GM23338 (cell line): ENCODE measurements around the gene BOK. TPM values are rescaled to one million over a fixed set of nuclear protein-coding genes. Genes with fewer than 3 reads are reported as not detected.

Experiments
- ATAC-seq: fragments of 200-7000 bp; cut with Tn5 transposase; 3 replicates; pipeline ENCODE4 v1.9.1; 2020
- DNase-seq: peaks from one replicate; pipeline ENCODE4 v3.0.0-alpha.2; 2015; ENCODE audit warnings: low spot score
- H2AFZ ChIP-seq: fragments of 200-600 bp; sonication (generic); 2 replicates; pipeline ENCODE4 v1.8.0; 2016; ENCODE audit warnings: antibody characterized with exemption, mild to moderate bottlenecking, moderate library complexity
- H3F3A ChIP-seq: fragments of 200-600 bp; sonication (generic); replicated peaks from 2 replicates; pipeline ENCODE4 v1.8.0; 2017; ENCODE audit warnings: antibody characterized with exemption, mixed run types, low read depth
- H3K27ac ChIP-seq: fragments of 200-600 bp; sonication (generic); 2 replicates; pipeline ENCODE4 v1.6.1; 2016; ENCODE audit warnings: low read depth
- H3K27me3 ChIP-seq: fragments of 200-600 bp; sonication (generic); 2 replicates; pipeline ENCODE4 v1.8.0; 2016; ENCODE audit warnings: mild to moderate bottlenecking, mixed run types, moderate library complexity; ENCODE audit not compliant: insufficient read depth
- H3K36me3 ChIP-seq: fragments of 200-600 bp; sonication (generic); 2 replicates; pipeline ENCODE4 v1.8.0; 2016; ENCODE audit warnings: mild to moderate bottlenecking; ENCODE audit not compliant: insufficient read depth
- H3K4me1 ChIP-seq: fragments of 200-600 bp; sonication (generic); 2 replicates; pipeline ENCODE4 v1.8.0; 2016; ENCODE audit warnings: mild to moderate bottlenecking, moderate library complexity; ENCODE audit not compliant: insufficient read depth
- H3K4me2 ChIP-seq: fragments of 200-600 bp; sonication (generic); 2 replicates; pipeline ENCODE4 v1.7.1; 2017; ENCODE audit warnings: mixed run types
- H3K4me3 ChIP-seq: fragments of 200-600 bp; sonication (generic); 2 replicates; pipeline ENCODE4 v1.6.1; 2016; ENCODE audit warnings: mixed run types
- H3K79me2 ChIP-seq: fragments of 200-600 bp; sonication (generic); replicated peaks from 2 replicates; pipeline ENCODE4 v1.8.0; 2017; ENCODE audit warnings: mild to moderate bottlenecking; ENCODE audit not compliant: insufficient read depth
- H3K9me2 ChIP-seq: fragments of 200-600 bp; sonication (generic); 2 replicates; pipeline ENCODE4 v1.8.0; 2017; ENCODE audit not compliant: insufficient read depth
- H4K20me1 ChIP-seq: fragments of 200-600 bp; sonication (generic); replicated peaks from 2 replicates; pipeline ENCODE4 v1.8.0; 2017; ENCODE audit warnings: mild to moderate bottlenecking; ENCODE audit not compliant: insufficient read depth
- H3K27ac Mint-ChIP-seq: 2 replicates; pipeline ENCODE4 v1.8.0; 2020; ENCODE audit warnings: inconsistent platforms, mild to moderate bottlenecking, moderate library complexity, mixed read lengths
- H3K27me3 Mint-ChIP-seq: 3 replicates; pipeline ENCODE4 v1.8.0; 2022; ENCODE audit warnings: low read depth, mild to moderate bottlenecking, moderate library complexity, mixed read lengths, inconsistent platforms; ENCODE audit not compliant: insufficient read depth, poor library complexity
- H3K36me3 Mint-ChIP-seq: 3 replicates; pipeline ENCODE4 v1.8.0; 2021; ENCODE audit warnings: low read depth, mild to moderate bottlenecking, inconsistent platforms, moderate library complexity, mixed read lengths
- H3K4me1 Mint-ChIP-seq: 3 replicates; pipeline ENCODE4 v1.8.0; 2020; ENCODE audit warnings: mild to moderate bottlenecking, inconsistent platforms, mixed read lengths
- H3K4me3 Mint-ChIP-seq: 3 replicates; pipeline ENCODE4 v1.8.0; 2021; ENCODE audit warnings: moderate library complexity, mild to moderate bottlenecking, inconsistent platforms, mixed read lengths
- H3K9me3 Mint-ChIP-seq: 3 replicates; pipeline ENCODE4 v1.8.0; 2020; ENCODE audit warnings: moderate library complexity, mild to moderate bottlenecking, inconsistent platforms, mixed read lengths
- CTCF ChIP-seq, 2 experiments: fragments of 200-600 bp in 1 of 2; sonication (generic) in 1 of 2; conservative IDR thresholded peaks; 2 replicates each; pipeline versions ENCODE4 v1.5.1 to v1.6.1; 2016 to 2017; ENCODE audit warnings: antibody characterized with exemption in 2 of 2, low read depth in 2 of 2, mild to moderate bottlenecking in 2 of 2, moderate library complexity in 1 of 2
- EZH2phosphoT487 ChIP-seq: fragments of 200-600 bp; sonication (generic); IDR thresholded peaks from one replicate; pipeline ENCODE4 v1.8.1; 2018; ENCODE audit warnings: antibody characterized with exemption; ENCODE audit not compliant: unreplicated experiment
- NANOG ChIP-seq: IDR thresholded peaks from 2 replicates; pipeline ENCODE4 v1.6.1; 2016; ENCODE audit warnings: antibody characterized with exemption, borderline replicate concordance
- POLR2AphosphoS5 ChIP-seq: IDR thresholded peaks from 2 replicates; pipeline ENCODE4 v1.6.1; 2016; ENCODE audit warnings: antibody characterized with exemption, low read depth
- STAT1 ChIP-seq: IDR thresholded peaks from one replicate; pipeline ENCODE4 v1.6.1; 2016; ENCODE audit warnings: antibody characterized with exemption; ENCODE audit not compliant: unreplicated experiment
- ZNF114 ChIP-seq: fragments of 250-450 bp; sonication (Bioruptor Pico); IDR thresholded peaks from 2 replicates; pipeline ENCODE4 v1.5.0; 2020; ENCODE audit warnings: mild to moderate bottlenecking, moderate library complexity
- ZNF331 ChIP-seq: fragments of 250-450 bp; sonication (Bioruptor Pico); IDR thresholded peaks from 2 replicates; pipeline ENCODE4 v1.5.0; 2020; ENCODE audit warnings: low read depth, mild to moderate bottlenecking, moderate library complexity
- polyA plus RNA-seq: library from polyadenylated mRNA; unstranded; fragments of >200 nt; fragmentation: Nextera tagmentation; extraction: Ambion mirVana; gene quantifications from 2 replicates; pipeline ENCODE4 v1.2.1, GENCODE V29; 2016
- total RNA-seq: library from RNA; depleted of rRNA; stranded (reverse); fragments of >200 nt; shearing (Covaris generic); gene quantifications from 2 replicates; pipeline ENCODE4 v1.2.3, GENCODE V29; 2014

The BOK gene
- total and polyA plus RNA-seq, 2 experiments from 2014 or later: 13.5 to 36.7 TPM

GRCh38 chr2:241595600-241596140 lies 37.1 kb downstream of the BOK start:
- H3K27ac Mint-ChIP-seq: no peak overlapping the region
- Histone ChIP-seq H3K27me3 (no peaks in the 10 kb centered on the region), H2AFZ (no peak overlapping the region), H4K20me1 (peaks cover 4% of the 10 kb centered on the region; the same call in 1 of the 2 replicates), H3K27ac (no peak overlapping the region), H3K9me2 (no peaks in the 10 kb centered on the region), H3K36me3 (no peaks in the 10 kb centered on the region; the same call in 1 of the 2 replicates), H3K4me2 (no peak overlapping the region), H3K79me2 (0 out of 2 replicates have a peak, but pooled peaks cover 3% of the 10 kb centered on the region), H3K4me3 (no peak overlapping the region), H3K4me1 (no peaks in the 10 kb centered on the region), H3F3A (no peaks in the 10 kb centered on the region)
- no peaks in the 10 kb centered on the region for H3K9me3 Mint-ChIP-seq
- H3K27me3 Mint-ChIP-seq: peaks cover 5% of the 10 kb centered on the region
- H3K36me3 Mint-ChIP-seq: peaks cover 30% of the 10 kb centered on the region
- ATAC-seq (peak; percentile 95), DNase-seq (peak; percentile 61)
- no peaks in the 10 kb centered on the region for H3K4me1 Mint-ChIP-seq
- no peak overlapping the region for H3K4me3 Mint-ChIP-seq
- TF ChIP-seq CTCF (conservative IDR thresholded peaks at IDR 0.05; ENCODE audit: low read depth in 2 of 2) (peak; percentile 37 to 68), ZNF331 (no peak)

- no peaks in the 10 kb centered on the region for H3K4me1 ChIP-seq
- H3K36me3 ChIP-seq: peaks cover 7% of the 10 kb centered on the region
- 0 out of 2 replicates have a peak overlapping the region, but pooled peaks have one; percentile 45 for H3K27ac Mint-ChIP-seq
Observed at GRCh38 chr2:241597561-241597960, 39.0 kb downstream of the BOK start.

More at GRCh38 chr2:241597561-241597960, 39.0 kb downstream of the BOK start:
- H3K9me3 Mint-ChIP-seq: no peaks in the 10 kb centered on the region
- H3K4me3 Mint-ChIP-seq: no peak overlapping the region
- H3K27me3 Mint-ChIP-seq: peaks cover 5% of the 10 kb centered on the region
- peaks cover 2% of the 10 kb centered on the region; the same call in 1 of the 2 replicates for H4K20me1 ChIP-seq
- no peak overlapping the region for H3K4me2 ChIP-seq
- H3K27me3 ChIP-seq: no peaks in the 10 kb centered on the region
- H3K79me2 ChIP-seq: 0 out of 2 replicates have a peak, but pooled peaks cover 3% of the 10 kb centered on the region
- H3K4me1 Mint-ChIP-seq: no peaks in the 10 kb centered on the region
- no peak for ATAC-seq
- H3K9me2 ChIP-seq: no peaks in the 10 kb centered on the region
- no peak overlapping the region for H2AFZ ChIP-seq
- no peak overlapping the region for H3K4me3 ChIP-seq
- TF ChIP-seq POLR2AphosphoS5 (no peak), STAT1 (no peak), ZNF114 (no peak), NANOG (no peak), EZH2phosphoT487 (no peak), CTCF (conservative IDR thresholded peaks at IDR 0.05; ENCODE audit: low read depth in 2 of 2) (no peak)
- H3K27ac ChIP-seq: 0 out of 2 replicates have a peak overlapping the region, but pooled peaks have one; percentile 26
- DNase-seq: no peak
- H3F3A ChIP-seq: no peaks in the 10 kb centered on the region
- H3K36me3 Mint-ChIP-seq: peaks cover 38% of the 10 kb centered on the region
